Esophagus muscularis mucosa (tissue), 4 donors: Measurements from ENCODE around the gene KANK3.

Source experiments
- CTCF ChIP-seq, 3 experiments: fragments of 200-600 bp in 2 of 3; fragments of 450-650 bp in 1 of 3; sonication (generic) in 2 of 3; IDR thresholded peaks; one replicate each; pipeline ENCODE4 v1.5.1; 2017 to 2019; ENCODE audit warnings: antibody characterized with exemption in 3 of 3, mild to moderate bottlenecking in 2 of 3, moderate library complexity in 1 of 3
- EP300 ChIP-seq: sonication (generic); formaldehyde crosslinking; IDR thresholded peaks from one replicate; pipeline ENCODE4 v1.6.1; 2017; ENCODE audit warnings: antibody characterized with exemption
- POLR2A ChIP-seq: fragments of 450-650 bp; IDR thresholded peaks from one replicate; pipeline ENCODE4 v1.6.1; 2017; ENCODE audit warnings: antibody characterized with exemption, moderate library complexity, mild to moderate bottlenecking, low read depth

GRCh38 chr19:8321986-8322637 lies 20.9 kb downstream of the KANK3 start:
- TF ChIP-seq CTCF (IDR thresholded peaks at IDR 0.05) (no peak), EP300 (no peak), POLR2A (no peak)
